ENCODE measurements around the gene FGGY.
"Not testable (repeated sequence)": the region's sequence is repeated elsewhere in the genome, so short reads cannot be mapped to it uniquely, and the experiment has no call there.

FGGY gene

DNA sequence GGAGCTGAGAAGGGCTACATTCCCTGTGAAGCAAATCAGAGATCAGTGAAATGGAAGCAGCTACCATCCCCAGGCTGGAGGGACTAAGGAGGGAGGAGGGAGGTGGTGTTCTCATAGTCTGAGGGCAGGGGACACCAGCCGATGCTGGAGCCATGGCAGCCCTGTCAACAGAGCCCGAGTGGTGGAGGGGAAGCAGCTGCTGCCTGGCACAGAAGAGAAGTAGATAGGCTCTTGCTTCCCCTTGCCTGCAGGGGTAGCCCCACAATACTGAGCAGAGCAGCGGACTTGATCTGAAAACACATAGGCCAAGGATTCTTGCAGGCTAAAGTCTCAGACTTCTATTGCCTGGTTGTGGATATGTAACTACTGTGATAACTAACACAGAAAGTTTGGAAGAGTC is 255.1 kb downstream of the FGGY start:
- DNase-seq (ENCODE audit: low read depth), result no peak

- no peak for DNase-seq (ENCODE audit: low read depth)
Observed at GRCh38 chr1:59553371-59553770, 256.5 kb downstream of the FGGY start.

GRCh38 chr1:59554011-59554663 is 257.2 kb downstream of the FGGY start:
- DNase-seq (ENCODE audit: low read depth), result no peak

DNA sequence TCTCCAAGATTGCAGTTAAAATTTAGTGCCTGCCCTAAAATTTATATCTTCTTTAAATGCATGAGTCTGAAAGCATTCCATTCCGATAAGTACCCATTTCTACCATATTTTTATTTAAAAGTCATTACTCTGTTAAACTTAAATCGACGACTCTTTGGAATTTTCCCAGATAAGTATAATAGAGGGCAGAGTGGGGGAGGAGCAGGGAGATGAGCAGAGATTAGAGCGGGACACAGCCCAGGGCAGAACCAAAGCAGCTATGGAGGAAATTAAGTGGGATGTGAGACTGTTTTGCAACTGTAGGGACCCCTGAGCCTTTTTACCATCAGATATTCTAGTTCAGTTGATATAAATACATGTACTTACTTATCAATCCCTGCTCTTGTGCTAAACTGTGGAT is 257.9 kb downstream of the FGGY start:
- DNase-seq (ENCODE audit: low read depth), result no peak

DNA sequence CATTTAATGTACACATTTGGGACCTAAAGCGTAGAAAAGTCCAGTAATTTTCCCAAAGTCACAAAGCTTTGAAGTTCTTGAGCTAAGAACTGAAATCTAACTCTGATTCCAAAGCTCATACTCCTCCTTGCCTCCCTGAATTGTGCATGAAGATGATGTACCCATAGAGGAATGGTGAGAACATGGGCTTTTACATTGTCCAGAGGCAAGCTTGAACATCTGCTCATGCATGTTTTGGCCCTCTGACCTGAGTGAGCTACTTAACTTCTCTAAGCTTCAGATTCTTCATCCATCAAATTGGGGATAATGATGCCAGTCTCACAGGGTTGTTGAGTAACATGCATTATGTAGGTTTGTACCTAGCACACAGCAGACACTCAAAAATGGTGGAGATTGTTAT is 259.5 kb downstream of the FGGY start:
- DNase-seq (ENCODE audit: low read depth), result no peak

GRCh38 chr1:59556802-59557548 is 260.1 kb downstream of the FGGY start:
- DNase-seq (ENCODE audit: low read depth), result no peak

GRCh38 chr1:59557549-59557885 is 260.6 kb downstream of the FGGY start:
- DNase-seq (ENCODE audit: low read depth), result no peak

- DNase-seq (ENCODE audit: low read depth), result not testable (repeated sequence)
Observed at GRCh38 chr1:59558580-59558979, 261.7 kb downstream of the FGGY start.

GRCh38 chr1:59560807-59561450 is 264.0 kb downstream of the FGGY start:
- no peak for DNase-seq (ENCODE audit: low read depth)

GRCh38 chr1:59561796-59562195 is 264.9 kb downstream of the FGGY start:
- no peak for DNase-seq (ENCODE audit: low read depth)

GRCh38 chr1:59564192-59564891 is 267.4 kb downstream of the FGGY start:
- no peak for DNase-seq (ENCODE audit: low read depth)

GRCh38 chr1:59565611-59566410 is 268.9 kb downstream of the FGGY start:
- no peak for DNase-seq (ENCODE audit: low read depth)

DNA sequence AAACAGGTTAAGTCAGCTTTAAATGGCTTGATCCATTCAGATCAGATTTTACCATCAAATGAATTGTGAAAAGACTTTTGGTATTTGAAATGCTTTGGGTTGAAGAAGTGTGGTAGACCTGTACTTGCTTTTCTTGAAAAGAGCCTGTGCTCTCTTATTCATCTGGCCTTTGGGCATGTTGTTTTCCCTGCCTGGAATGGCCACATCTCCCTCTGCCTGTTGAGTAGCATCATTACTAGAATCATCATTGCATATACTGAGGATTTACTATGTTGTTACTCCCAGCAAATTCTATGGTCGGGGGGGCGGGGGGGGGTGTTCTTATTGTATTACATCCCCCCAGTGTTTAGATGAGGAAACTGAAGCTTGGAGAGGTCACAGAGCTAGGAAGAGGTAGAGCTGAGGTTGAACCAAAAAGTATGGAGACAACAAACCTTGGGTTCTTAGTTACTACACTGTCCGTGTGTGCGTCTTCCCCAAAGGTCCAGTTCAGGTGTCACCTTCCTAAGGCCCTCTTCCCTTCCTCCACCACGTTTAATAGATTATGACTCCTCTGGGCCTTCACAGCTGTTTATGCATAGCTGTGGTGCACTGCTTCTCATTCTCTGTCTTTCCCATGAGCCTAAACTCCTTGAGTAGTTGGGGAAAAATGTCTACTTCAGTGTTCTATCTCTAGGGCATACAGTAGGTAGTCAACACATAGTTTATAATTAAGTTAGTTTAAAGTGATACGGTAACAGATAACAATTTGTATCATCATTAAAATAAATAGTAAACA is 271.5 kb downstream of the FGGY start:
- DNase-seq (ENCODE audit: low read depth), result no peak

DNA sequence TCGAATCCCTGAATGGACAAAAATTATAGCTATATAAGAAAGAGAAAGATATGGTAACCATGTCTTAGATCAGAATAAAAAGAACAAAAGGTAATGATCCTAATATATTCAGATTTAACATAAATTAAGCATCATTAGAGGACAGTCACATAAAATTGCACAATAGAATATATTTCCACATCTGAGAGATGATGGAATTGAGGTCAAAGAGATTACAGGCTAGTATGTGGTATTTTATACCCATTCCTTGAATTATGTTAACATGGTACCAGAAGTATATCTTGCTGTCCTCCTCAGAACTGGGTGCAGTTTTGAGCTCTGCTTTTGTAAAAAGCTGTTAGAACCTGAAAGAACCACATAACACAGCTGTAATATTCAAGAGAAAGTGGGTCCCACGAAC is 272.3 kb downstream of the FGGY start:
- no peak for DNase-seq (ENCODE audit: low read depth)

- DNase-seq (ENCODE audit: low read depth), result no peak
Observed at GRCh38 chr1:59570524-59570923, 273.6 kb downstream of the FGGY start.

DNA sequence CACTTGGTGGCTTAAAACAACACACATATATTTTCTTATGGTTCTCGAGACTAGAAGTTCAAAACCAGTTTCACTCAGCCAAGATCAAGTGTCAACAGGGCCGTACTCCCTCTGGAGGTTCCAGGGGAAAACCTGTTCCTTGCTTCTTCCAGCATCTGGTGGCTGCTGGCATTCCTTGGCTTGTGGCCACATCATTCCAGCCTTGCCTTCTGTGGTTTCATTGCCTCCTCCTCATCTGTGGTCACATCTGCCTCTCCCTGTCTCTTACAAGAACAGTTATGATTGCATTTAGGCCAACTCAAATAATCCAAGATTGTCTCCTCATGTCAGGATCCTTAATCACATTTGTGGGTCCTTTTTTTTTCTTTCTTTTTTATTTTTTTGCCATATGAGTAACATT is 277.2 kb downstream of the FGGY start:
- DNase-seq (ENCODE audit: low read depth), result no peak

DNA sequence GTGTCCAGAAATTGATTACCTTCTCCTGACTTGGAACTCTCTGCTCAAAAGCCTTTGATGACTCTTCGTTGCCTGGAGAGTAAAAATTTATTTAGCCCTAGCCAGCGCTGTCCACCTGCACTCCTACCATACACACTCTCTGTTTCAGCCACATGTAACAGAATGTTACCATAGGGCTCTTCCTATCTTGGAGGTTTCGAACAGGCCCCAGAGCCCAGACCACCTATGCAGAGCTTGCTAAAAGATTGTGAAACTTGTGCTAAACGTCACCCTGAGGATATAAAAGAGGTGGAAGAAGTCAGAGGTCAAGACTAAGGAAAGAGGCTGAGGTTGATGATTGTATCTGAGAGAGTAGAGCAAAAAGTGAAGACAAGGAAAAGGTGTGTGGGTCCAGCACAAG is 280.9 kb downstream of the FGGY start:
- DNase-seq (ENCODE audit: low read depth), result no peak

DNA sequence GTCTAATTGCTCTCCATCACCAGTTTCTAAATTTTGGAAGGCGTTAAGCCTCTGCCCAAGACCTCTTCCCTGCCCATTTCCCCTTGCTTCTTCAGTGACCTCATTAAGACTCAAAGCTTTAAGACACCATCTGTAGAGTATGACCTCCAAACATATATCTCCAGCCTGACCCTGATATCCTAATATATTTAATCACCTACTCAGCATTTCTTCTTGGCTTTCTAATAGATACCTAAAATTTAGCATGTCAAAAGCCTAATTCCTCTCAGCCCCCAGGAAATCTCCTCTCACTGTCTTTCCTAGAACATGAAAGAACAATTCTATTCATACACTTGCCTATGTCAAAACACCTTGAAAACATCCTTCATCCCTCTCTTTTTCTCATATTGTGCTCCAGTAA is 282.3 kb downstream of the FGGY start:
- no peak for DNase-seq (ENCODE audit: low read depth)

- DNase-seq (ENCODE audit: low read depth), result no peak
Observed at GRCh38 chr1:59580257-59580656, 283.4 kb downstream of the FGGY start.

DNA sequence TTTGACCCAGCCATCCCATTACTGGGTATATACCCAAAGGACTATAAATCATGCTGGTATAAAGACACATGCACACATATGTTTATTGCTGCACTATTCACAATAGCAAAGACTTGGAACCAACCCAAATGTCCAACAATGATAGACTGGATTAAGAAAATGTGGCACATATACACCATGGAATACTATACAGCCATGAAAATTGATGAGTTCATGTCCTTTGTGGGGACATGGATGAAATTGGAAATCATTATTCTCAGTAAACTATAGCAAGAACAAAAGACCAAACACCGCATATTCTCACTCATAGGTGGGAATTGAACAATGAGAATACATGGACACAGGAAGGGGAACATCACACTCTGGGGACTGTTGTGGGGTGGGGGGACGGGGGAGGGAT is 295.5 kb downstream of the FGGY start:
- not testable (repeated sequence) for DNase-seq (ENCODE audit: low read depth)

DNA sequence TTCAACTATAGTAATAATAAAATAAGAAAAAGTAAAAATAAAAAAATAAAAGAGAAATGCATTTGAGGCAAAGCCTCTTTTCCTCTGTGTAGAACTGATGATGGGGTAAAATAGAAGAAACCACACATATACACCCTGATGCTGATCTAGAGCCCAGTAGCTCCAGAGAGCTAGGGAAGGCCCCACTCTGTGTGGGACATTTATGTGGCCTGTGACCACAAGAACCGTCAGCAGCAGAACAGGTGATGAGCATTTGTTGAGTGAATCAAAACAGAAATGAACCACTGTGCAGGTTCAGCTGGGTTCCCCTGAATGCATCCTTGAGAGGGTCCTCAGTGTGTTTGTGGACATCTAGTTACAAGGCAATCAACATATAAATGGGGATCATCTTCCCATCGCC is 296.0 kb downstream of the FGGY start:
- no peak for DNase-seq (ENCODE audit: low read depth)
